Measurements from ENCODE around the gene FAF1.
"Not testable (repeated sequence)": the region's sequence is repeated elsewhere in the genome, so short reads cannot be mapped to it uniquely, and the experiment has no call there.

Gene FAF1

DNA sequence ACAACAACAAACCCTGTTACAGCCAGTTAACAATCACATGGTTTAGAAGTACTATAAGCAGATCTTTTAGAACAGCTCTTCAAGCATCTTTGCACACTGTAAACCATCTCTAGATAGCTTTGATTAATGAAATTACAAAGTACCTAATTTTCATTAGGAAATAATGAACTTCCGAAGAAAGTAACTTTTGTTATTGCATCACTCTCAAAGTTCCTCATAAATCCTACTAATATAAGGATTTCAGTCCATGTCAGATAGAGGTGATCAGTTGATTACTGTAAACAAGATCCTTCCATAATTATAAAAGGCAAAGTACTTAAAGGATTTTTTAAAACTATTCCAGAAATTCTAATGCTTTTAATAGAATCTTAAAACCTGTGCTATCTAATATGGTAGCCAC lies 58.2 kb downstream of the FAF1 start:
- peaks cover 13% of the 10 kb centered on the region for H3K9me3 Mint-ChIP-seq
- no peak overlapping the region for H3K27ac Mint-ChIP-seq
- peaks cover 2% of the 10 kb centered on the region for H3K27me3 Mint-ChIP-seq (ENCODE audit: low read depth, poor library complexity)
- TF ChIP-seq, protein P1, sequence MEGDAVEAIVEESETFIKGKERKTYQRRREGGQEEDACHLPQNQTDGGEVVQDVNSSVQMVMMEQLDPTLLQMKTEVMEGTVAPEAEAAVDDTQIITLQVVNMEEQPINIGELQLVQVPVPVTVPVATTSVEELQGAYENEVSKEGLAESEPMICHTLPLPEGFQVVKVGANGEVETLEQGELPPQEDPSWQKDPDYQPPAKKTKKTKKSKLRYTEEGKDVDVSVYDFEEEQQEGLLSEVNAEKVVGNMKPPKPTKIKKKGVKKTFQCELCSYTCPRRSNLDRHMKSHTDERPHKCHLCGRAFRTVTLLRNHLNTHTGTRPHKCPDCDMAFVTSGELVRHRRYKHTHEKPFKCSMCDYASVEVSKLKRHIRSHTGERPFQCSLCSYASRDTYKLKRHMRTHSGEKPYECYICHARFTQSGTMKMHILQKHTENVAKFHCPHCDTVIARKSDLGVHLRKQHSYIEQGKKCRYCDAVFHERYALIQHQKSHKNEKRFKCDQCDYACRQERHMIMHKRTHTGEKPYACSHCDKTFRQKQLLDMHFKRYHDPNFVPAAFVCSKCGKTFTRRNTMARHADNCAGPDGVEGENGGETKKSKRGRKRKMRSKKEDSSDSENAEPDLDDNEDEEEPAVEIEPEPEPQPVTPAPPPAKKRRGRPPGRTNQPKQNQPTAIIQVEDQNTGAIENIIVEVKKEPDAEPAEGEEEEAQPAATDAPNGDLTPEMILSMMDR (IDR thresholded peaks at IDR 0.05): no peak
- H3K4me3 Mint-ChIP-seq: no peak overlapping the region
- no peaks in the 10 kb centered on the region for H3K4me1 Mint-ChIP-seq
- DNase-seq: no peak
- peaks cover 13% of the 10 kb centered on the region for H3K36me3 Mint-ChIP-seq (ENCODE audit: low read depth)

DNA sequence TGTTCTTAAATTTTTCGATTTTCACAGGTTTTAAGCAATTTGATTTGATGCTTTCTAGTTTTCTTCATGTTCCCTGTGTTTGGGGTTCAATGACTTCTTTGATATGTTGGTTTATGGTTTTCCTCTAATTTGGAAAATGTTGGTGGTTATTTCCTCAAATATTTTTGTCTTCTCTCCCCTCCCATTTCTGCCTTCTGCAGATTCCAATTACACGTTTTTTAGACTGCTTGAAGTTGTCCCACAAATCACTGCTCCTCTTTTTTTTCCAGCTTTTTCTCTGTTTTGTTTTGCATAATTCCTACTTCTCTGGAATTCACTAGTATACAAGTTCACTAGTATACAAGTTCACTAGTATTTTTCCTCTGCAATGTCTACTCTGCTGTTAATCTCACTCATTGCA lies 61.3 kb downstream of the FAF1 start:
- Mint-ChIP-seq H3K4me3 (no peak overlapping the region), H3K27me3 (ENCODE audit: low read depth, poor library complexity) (no peaks in the 10 kb centered on the region), H3K4me1 (no peaks in the 10 kb centered on the region), H3K9me3 (peaks cover 28% of the 10 kb centered on the region), H3K27ac (no peak overlapping the region), H3K36me3 (ENCODE audit: low read depth) (peaks cover 28% of the 10 kb centered on the region)
- TF ChIP-seq, protein P1 (IDR thresholded peaks at IDR 0.05): no peak
- DNase-seq: no peak

GRCh38 chr1:50894340-50894739 lies 65.7 kb downstream of the FAF1 start:
- Mint-ChIP-seq H3K27me3 (ENCODE audit: low read depth, poor library complexity) (no peaks in the 10 kb centered on the region), H3K4me3 (no peak overlapping the region), H3K4me1 (no peaks in the 10 kb centered on the region), H3K36me3 (ENCODE audit: low read depth) (peaks cover 59% of the 10 kb centered on the region), H3K9me3 (peaks cover 70% of the 10 kb centered on the region), H3K27ac (no peak overlapping the region)
- TF ChIP-seq, protein P1 (IDR thresholded peaks at IDR 0.05): no peak
- no peak for DNase-seq

GRCh38 chr1:50893466-50893865 lies 66.6 kb downstream of the FAF1 start:
- TF ChIP-seq, protein P1 (IDR thresholded peaks at IDR 0.05): no peak
- Mint-ChIP-seq H3K4me1 (no peaks in the 10 kb centered on the region), H3K36me3 (ENCODE audit: low read depth) (peaks cover 59% of the 10 kb centered on the region), H3K9me3 (peaks cover 78% of the 10 kb centered on the region), H3K27ac (no peak overlapping the region), H3K27me3 (ENCODE audit: low read depth, poor library complexity) (no peaks in the 10 kb centered on the region), H3K4me3 (no peak overlapping the region)
- DNase-seq: no peak

- H3K36me3 Mint-ChIP-seq (ENCODE audit: low read depth): peaks cover 41% of the 10 kb centered on the region
Observed at GRCh38 chr1:50887555-50887954, 72.5 kb downstream of the FAF1 start.

DNA sequence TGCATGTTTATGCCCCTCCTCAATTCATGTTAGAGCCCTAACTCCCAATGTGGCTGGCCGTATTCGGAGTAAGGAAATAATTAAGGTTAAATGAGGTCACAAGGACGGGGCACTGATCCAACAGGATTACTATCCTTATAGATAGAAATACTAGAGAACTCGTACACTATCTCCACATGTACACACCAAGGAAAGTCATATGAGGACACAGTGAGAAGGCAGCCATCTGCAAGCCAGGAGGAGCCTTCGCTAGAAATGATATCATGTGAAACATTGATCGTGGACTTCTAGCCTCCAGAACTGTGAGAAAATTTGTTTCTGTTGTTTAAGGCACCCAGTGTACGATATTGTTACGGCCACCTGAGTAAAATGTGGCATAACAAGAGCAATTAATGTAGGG lies 79.7 kb downstream of the FAF1 start:
- TF ChIP-seq, protein P1 (IDR thresholded peaks at IDR 0.05): no peak
- H3K27me3 Mint-ChIP-seq (ENCODE audit: low read depth, poor library complexity): no peaks in the 10 kb centered on the region
- peaks cover 17% of the 10 kb centered on the region for H3K9me3 Mint-ChIP-seq
- DNase-seq: no peak
- no peaks in the 10 kb centered on the region for H3K4me1 Mint-ChIP-seq
- no peak overlapping the region for H3K4me3 Mint-ChIP-seq
- H3K36me3 Mint-ChIP-seq (ENCODE audit: low read depth): peaks cover 17% of the 10 kb centered on the region
- no peak overlapping the region for H3K27ac Mint-ChIP-seq

More at GRCh38 chr1:50887555-50887954, 72.5 kb downstream of the FAF1 start:
- not testable (repeated sequence) for H3K4me1 Mint-ChIP-seq; H3K27me3 Mint-ChIP-seq (ENCODE audit: low read depth, poor library complexity); H3K4me3 Mint-ChIP-seq; H3K27ac Mint-ChIP-seq; DNase-seq
- H3K9me3 Mint-ChIP-seq: peaks cover 78% of the 10 kb centered on the region
